HL-60 (cell line): Measurements from ENCODE around the gene RAB26.

Experiments
- DNase-seq, 2 experiments: peaks; one replicate each; pipeline ENCODE4 v3.0.0-alpha.2; 2010 to 2020; ENCODE audit warnings: low read depth in 1 of 2, low spot score in 1 of 2
- H3K27ac ChIP-seq: fragments of 250-450 bp; sonication (Bioruptor Pico); replicated peaks from 2 replicates; pipeline ENCODE4 v1.5.1; 2020; ENCODE audit warnings: mild to moderate bottlenecking, moderate library complexity
- H3K27me3 ChIP-seq: fragments of 250-450 bp; sonication (Bioruptor Pico); 2 replicates; pipeline ENCODE4 v1.5.1; 2021; ENCODE audit warnings: mild to moderate bottlenecking, moderate library complexity; ENCODE audit not compliant: insufficient read depth, poor library complexity, severe bottlenecking
- H3K4me3 ChIP-seq: replicated peaks from 2 replicates; pipeline ENCODE4 v1.5.1; 2011; ENCODE audit warnings: mild to moderate bottlenecking, control low read depth, low read length; ENCODE audit not compliant: insufficient read depth
- GABPA ChIP-seq: IDR thresholded peaks from 2 replicates; pipeline ENCODE4 v1.6.1; 2012; ENCODE audit warnings: low read depth
- POLR2AphosphoS5 ChIP-seq: IDR thresholded peaks from 2 replicates; pipeline ENCODE4 v1.6.1; 2012; ENCODE audit warnings: low read depth
- SPI1 ChIP-seq: IDR thresholded peaks from 2 replicates; pipeline ENCODE4 v1.6.1; 2012; ENCODE audit warnings: low read depth, mild to moderate bottlenecking, borderline replicate concordance
- TF ChIP-seq, protein P1 (sequence below): IDR thresholded peaks from one replicate; pipeline ENCODE4 v1.5.1; 2011; ENCODE audit warnings: low read length, control low read depth, inconsistent platforms; ENCODE audit not compliant: insufficient read depth
- TF ChIP-seq, protein P2 (sequence below): IDR thresholded peaks from 2 replicates; pipeline ENCODE4 v1.6.1; 2012; ENCODE audit warnings: low read depth; ENCODE audit not compliant: insufficient replicate concordance

RAB26 gene

DNA sequence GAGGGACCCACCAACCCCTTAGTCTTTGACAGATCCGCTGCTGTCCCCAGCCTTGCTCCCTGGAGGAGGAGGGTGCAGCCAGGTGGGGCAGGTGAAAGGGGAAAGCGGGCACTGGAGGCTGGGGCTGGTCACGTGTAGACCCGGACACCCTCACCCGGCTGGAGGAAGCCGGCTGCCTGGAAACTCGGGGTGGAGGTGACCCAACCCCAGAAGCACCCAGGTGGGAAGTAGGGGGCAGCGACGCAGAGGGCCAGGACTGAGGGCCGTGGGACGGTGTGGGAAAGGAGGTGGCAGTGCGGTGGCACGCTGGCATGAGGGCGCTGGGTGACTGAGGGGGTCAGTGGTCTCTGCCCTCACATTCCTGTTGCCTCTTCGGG, 9.8 kb downstream of the RAB26 start:
- no peak overlapping the region for H3K4me3 ChIP-seq
- no peak for DNase-seq
- H3K27ac ChIP-seq = no peak overlapping the region
- H3K27me3 ChIP-seq = no peaks in the 10 kb centered on the region
- TF ChIP-seq, protein P1, sequence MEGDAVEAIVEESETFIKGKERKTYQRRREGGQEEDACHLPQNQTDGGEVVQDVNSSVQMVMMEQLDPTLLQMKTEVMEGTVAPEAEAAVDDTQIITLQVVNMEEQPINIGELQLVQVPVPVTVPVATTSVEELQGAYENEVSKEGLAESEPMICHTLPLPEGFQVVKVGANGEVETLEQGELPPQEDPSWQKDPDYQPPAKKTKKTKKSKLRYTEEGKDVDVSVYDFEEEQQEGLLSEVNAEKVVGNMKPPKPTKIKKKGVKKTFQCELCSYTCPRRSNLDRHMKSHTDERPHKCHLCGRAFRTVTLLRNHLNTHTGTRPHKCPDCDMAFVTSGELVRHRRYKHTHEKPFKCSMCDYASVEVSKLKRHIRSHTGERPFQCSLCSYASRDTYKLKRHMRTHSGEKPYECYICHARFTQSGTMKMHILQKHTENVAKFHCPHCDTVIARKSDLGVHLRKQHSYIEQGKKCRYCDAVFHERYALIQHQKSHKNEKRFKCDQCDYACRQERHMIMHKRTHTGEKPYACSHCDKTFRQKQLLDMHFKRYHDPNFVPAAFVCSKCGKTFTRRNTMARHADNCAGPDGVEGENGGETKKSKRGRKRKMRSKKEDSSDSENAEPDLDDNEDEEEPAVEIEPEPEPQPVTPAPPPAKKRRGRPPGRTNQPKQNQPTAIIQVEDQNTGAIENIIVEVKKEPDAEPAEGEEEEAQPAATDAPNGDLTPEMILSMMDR = no peak
- no peak for TF ChIP-seq POLR2AphosphoS5
- TF ChIP-seq, protein P2, sequence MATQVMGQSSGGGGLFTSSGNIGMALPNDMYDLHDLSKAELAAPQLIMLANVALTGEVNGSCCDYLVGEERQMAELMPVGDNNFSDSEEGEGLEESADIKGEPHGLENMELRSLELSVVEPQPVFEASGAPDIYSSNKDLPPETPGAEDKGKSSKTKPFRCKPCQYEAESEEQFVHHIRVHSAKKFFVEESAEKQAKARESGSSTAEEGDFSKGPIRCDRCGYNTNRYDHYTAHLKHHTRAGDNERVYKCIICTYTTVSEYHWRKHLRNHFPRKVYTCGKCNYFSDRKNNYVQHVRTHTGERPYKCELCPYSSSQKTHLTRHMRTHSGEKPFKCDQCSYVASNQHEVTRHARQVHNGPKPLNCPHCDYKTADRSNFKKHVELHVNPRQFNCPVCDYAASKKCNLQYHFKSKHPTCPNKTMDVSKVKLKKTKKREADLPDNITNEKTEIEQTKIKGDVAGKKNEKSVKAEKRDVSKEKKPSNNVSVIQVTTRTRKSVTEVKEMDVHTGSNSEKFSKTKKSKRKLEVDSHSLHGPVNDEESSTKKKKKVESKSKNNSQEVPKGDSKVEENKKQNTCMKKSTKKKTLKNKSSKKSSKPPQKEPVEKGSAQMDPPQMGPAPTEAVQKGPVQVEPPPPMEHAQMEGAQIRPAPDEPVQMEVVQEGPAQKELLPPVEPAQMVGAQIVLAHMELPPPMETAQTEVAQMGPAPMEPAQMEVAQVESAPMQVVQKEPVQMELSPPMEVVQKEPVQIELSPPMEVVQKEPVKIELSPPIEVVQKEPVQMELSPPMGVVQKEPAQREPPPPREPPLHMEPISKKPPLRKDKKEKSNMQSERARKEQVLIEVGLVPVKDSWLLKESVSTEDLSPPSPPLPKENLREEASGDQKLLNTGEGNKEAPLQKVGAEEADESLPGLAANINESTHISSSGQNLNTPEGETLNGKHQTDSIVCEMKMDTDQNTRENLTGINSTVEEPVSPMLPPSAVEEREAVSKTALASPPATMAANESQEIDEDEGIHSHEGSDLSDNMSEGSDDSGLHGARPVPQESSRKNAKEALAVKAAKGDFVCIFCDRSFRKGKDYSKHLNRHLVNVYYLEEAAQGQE = no peak
- TF ChIP-seq GABPA = no peak
- no peak for TF ChIP-seq SPI1

DNA sequence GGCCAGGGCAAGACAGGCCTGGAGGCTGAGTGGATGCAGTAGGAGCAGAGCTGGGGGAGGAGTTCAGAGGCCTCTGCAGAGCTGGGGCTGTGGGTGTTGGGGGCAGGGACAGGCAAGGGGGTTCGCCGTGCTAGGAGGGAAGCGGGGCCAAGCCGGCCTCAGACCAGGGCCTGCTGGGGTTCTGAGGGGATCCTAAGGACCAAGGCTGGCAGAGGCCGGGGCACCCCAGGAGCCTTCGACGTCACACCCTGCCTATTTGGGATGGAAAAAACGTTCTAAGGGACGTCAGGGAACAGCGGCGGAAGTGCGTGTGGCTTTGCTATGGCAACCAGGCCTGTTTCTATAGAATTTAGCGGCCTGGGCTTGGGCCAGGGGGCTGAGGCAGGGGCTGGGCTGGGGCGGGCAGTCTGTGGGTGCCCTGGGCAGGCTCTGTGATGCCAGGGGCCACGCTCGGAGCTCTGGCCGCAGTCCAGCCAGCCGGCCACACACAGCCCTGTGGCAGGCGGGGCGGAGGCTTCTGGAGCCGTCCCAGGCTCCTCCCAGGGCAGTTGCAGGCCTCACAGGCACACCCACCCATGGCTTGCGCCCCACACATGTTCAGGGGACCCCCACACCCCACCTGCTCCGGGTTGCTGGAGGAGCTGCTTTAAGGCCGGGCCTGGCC, 10.9 kb downstream of the RAB26 start:
- DNase-seq = no peak
- H3K27me3 ChIP-seq = no peaks in the 10 kb centered on the region
- TF ChIP-seq POLR2AphosphoS5 (no peak), SPI1 (no peak), GABPA (no peak)
- TF ChIP-seq, protein P2 = no peak
- TF ChIP-seq, protein P1 = no peak
- no peak overlapping the region for H3K4me3 ChIP-seq
- no peak overlapping the region for H3K27ac ChIP-seq

DNA sequence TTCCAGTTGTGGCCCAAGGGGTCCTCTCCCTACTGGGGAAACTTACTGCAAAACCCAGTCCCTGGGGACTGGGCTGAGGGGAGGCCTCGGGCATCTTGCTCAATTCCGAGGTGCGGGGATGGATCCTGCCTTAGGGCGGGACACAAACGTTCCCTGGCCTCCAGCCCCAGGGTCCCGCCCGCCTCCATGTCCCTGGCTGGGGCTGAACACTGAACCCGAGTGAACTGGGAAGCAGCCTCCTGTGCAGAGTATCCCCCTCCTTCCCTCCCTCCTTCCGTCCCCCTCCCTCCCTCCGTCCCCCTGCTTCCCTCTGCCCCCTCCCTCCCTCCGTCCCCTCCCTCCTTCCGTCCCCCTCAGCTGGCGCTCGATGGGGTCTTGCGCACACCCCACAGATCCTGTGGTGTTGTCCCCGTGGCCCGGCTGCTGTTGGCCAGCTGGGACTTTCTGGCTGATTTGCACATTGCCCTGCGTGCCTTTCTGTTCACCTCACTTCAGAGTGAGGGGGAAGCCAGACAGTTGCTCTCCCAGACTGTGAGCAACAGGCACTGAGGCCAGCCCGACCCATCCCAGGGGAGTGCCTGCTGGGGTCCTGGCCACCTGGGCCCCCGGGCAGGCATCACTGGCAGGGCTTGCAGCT, 12.6 kb downstream of the RAB26 start:
- Histone ChIP-seq H3K4me3 (no peak overlapping the region), H3K27me3 (no peaks in the 10 kb centered on the region), H3K27ac (no peak overlapping the region)
- DNase-seq = no peak
- TF ChIP-seq SPI1 (no peak), POLR2AphosphoS5 (no peak), GABPA (no peak)
- TF ChIP-seq, protein P1 = no peak
- TF ChIP-seq, protein P2 = no peak
